ENCODE results near the gene CEP350.

DNA sequence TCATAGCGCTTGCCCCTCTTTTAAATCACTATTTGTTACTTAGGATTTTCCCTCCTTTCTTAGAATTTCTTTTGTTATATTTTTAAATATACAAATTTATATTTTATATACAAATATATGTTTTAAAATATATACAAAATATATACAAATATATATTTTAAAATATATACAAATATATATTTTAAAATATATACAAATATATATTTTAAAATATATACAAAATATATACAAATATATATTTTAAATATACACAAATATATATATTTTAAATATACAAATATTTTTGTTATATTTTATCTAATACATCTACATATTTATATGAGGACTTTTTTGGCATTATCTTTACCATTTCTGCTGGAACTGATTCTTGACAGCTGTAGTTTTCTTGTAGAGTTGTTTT is 149.2 kb downstream of the CEP350 start:
- TF ChIP-seq YY1 (IDR thresholded peaks at IDR 0.05; ENCODE audit: insufficient read depth, insufficient read length) (no peak), ZNF274 (IDR thresholded peaks at IDR 0.05; ENCODE audit: low read depth, low read length) (no peak), SUZ12 (IDR thresholded peaks at IDR 0.05; ENCODE audit: extremely low read depth, insufficient read depth, insufficient read length) (no peak)

Data from NT2/D1 (cell line).